DOHH2 (cell line): ENCODE results near the gene MET.

ENCODE experiments used
- H3F3A ChIP-seq: fragments of 200-600 bp; sonication (generic), shearing (Covaris generic); 2 replicates; pipeline ENCODE4 v1.6.0; 2016; ENCODE audit warnings: antibody characterized with exemption, mild to moderate bottlenecking; ENCODE audit not compliant: control insufficient read depth, insufficient read depth
- H3K27ac ChIP-seq: fragments of 200-600 bp; sonication (generic); 2 replicates; pipeline ENCODE4 v1.5.1; 2014; ENCODE audit warnings: low read depth, mild to moderate bottlenecking, low read length, moderate library complexity
- H3K27me3 ChIP-seq: fragments of 200-600 bp; sonication (generic); 2 replicates; pipeline ENCODE4 v1.6.1; 2014; ENCODE audit warnings: mild to moderate bottlenecking, low read length, mixed read lengths; ENCODE audit not compliant: control insufficient read depth
- H3K36me3 ChIP-seq: fragments of 200-600 bp; sonication (generic); 2 replicates; pipeline ENCODE4 v1.6.1; 2014; ENCODE audit warnings: mild to moderate bottlenecking, low read length, moderate library complexity, mixed read lengths; ENCODE audit not compliant: control insufficient read depth
- H3K4me1 ChIP-seq: fragments of 200-600 bp; sonication (generic); 2 replicates; pipeline ENCODE4 v1.6.1; 2014; ENCODE audit warnings: mild to moderate bottlenecking, low read length, mixed read lengths; ENCODE audit not compliant: control insufficient read depth
- H3K4me2 ChIP-seq: fragments of 200-600 bp; sonication (generic); 2 replicates; pipeline ENCODE4 v1.6.0; 2014; ENCODE audit warnings: mild to moderate bottlenecking, low read length, moderate library complexity
- H3K4me3 ChIP-seq: fragments of 200-600 bp; sonication (generic); 2 replicates; pipeline ENCODE4 v1.5.1; 2014; ENCODE audit warnings: mild to moderate bottlenecking, low read length, mixed read lengths
- H3K79me2 ChIP-seq: fragments of 200-600 bp; sonication (generic); 2 replicates; pipeline ENCODE4 v1.6.1; 2014; ENCODE audit warnings: mild to moderate bottlenecking, low read length, mixed read lengths; ENCODE audit not compliant: control insufficient read depth
- H3K9me2 ChIP-seq: fragments of 200-600 bp; sonication (generic); replicated peaks from 2 replicates; pipeline ENCODE4 v1.6.1; 2014; ENCODE audit warnings: mild to moderate bottlenecking, low read length, mixed read lengths; ENCODE audit not compliant: control insufficient read depth
- H3K9me3 ChIP-seq: fragments of 200-600 bp; sonication (generic); 2 replicates; pipeline ENCODE4 v1.6.1; 2014; ENCODE audit warnings: antibody characterized with exemption, low read length, mixed read lengths; ENCODE audit not compliant: control insufficient read depth, insufficient read depth
- H4K20me1 ChIP-seq: fragments of 200-600 bp; sonication (generic); 2 replicates; pipeline ENCODE4 v1.6.0; 2014; ENCODE audit warnings: low read depth, mild to moderate bottlenecking, antibody characterized with exemption, low read length, moderate library complexity; ENCODE audit not compliant: control insufficient read depth, insufficient read depth
- CTCF ChIP-seq: fragments of 200-600 bp; sonication (generic); IDR thresholded peaks from one replicate; pipeline ENCODE4 v1.5.1; 2014; ENCODE audit warnings: antibody characterized with exemption, mild to moderate bottlenecking, low read depth, low read length; ENCODE audit not compliant: poor library complexity, severe bottlenecking
- EZH2phosphoT487 ChIP-seq: fragments of 200-600 bp; sonication (generic); IDR thresholded peaks from 2 replicates; pipeline ENCODE4 v1.6.1; 2017; ENCODE audit warnings: borderline replicate concordance, mild to moderate bottlenecking, antibody characterized with exemption, low read length, moderate library complexity, mixed read lengths

Gene MET

GRCh38 chr7:116675812-116676355 is 3.9 kb downstream of the MET start:
- H3K4me2 ChIP-seq: no peak overlapping the region
- no peaks in the 10 kb centered on the region for H4K20me1 ChIP-seq
- H3K27me3 ChIP-seq: peaks cover 52% of the 10 kb centered on the region
- H3K4me1 ChIP-seq: no peaks in the 10 kb centered on the region
- H3K27ac ChIP-seq: no peak overlapping the region
- H3K9me3 ChIP-seq: no peaks in the 10 kb centered on the region
- no peaks in the 10 kb centered on the region for H3K36me3 ChIP-seq
- H3K4me3 ChIP-seq: no peak overlapping the region
- H3F3A ChIP-seq: no peaks in the 10 kb centered on the region
- no peaks in the 10 kb centered on the region for H3K79me2 ChIP-seq
- TF ChIP-seq CTCF: no peak
- H3K9me2 ChIP-seq: no peaks in the 10 kb centered on the region

- peaks cover 26% of the 10 kb centered on the region for H3K27me3 ChIP-seq
- no peak overlapping the region for H3K4me3 ChIP-seq
- H3K4me2 ChIP-seq: no peak overlapping the region
- H3K9me2 ChIP-seq: no peaks in the 10 kb centered on the region
- no peak for TF ChIP-seq EZH2phosphoT487
- no peak for TF ChIP-seq CTCF
- no peaks in the 10 kb centered on the region for H3K79me2 ChIP-seq
- H3F3A ChIP-seq: no peaks in the 10 kb centered on the region
- no peaks in the 10 kb centered on the region for H3K36me3 ChIP-seq
- H4K20me1 ChIP-seq: no peaks in the 10 kb centered on the region
- no peak overlapping the region for H3K27ac ChIP-seq
- H3K9me3 ChIP-seq: no peaks in the 10 kb centered on the region
- peaks cover 4% of the 10 kb centered on the region for H3K4me1 ChIP-seq
These were observed 6.8 kb downstream of the MET start for GRCh38 chr7:116678780-116679179.

GRCh38 chr7:116679500-116679899 is 7.5 kb downstream of the MET start:
- no peaks in the 10 kb centered on the region for H3K9me3 ChIP-seq
- H3K27ac ChIP-seq: no peak overlapping the region
- no peaks in the 10 kb centered on the region for H4K20me1 ChIP-seq
- TF ChIP-seq EZH2phosphoT487 (no peak), CTCF (no peak)
- H3K4me1 ChIP-seq: peaks cover 8% of the 10 kb centered on the region
- H3K9me2 ChIP-seq: no peaks in the 10 kb centered on the region
- peaks cover 20% of the 10 kb centered on the region for H3K27me3 ChIP-seq
- no peak overlapping the region for H3K4me2 ChIP-seq
- no peaks in the 10 kb centered on the region for H3K79me2 ChIP-seq
- no peaks in the 10 kb centered on the region for H3F3A ChIP-seq
- H3K4me3 ChIP-seq: no peak overlapping the region
- no peaks in the 10 kb centered on the region for H3K36me3 ChIP-seq
